Nephron progenitor cell (in vitro differentiated cells): ENCODE measurements around the gene NPB.

Experiments
- DNase-seq: peaks from one replicate; pipeline ENCODE4 v3.0.0; 2021
- H3K27ac Mint-ChIP-seq: 2 replicates; pipeline ENCODE4 v1.8.0; 2021; ENCODE audit warnings: mild to moderate bottlenecking, moderate library complexity, mixed read lengths
- H3K27me3 Mint-ChIP-seq: 2 replicates; pipeline ENCODE4 v1.8.0; 2021; ENCODE audit warnings: mild to moderate bottlenecking, low read depth, mixed read lengths; ENCODE audit not compliant: poor library complexity
- H3K36me3 Mint-ChIP-seq: 2 replicates; pipeline ENCODE4 v1.8.0; 2021; ENCODE audit warnings: low read depth, mixed read lengths
- H3K4me1 Mint-ChIP-seq: 2 replicates; pipeline ENCODE4 v1.8.0; 2021; ENCODE audit warnings: mixed read lengths
- H3K4me3 Mint-ChIP-seq: 2 replicates; pipeline ENCODE4 v1.8.0; 2021; ENCODE audit warnings: mild to moderate bottlenecking, moderate library complexity, mixed read lengths
- H3K9me3 Mint-ChIP-seq: 2 replicates; pipeline ENCODE4 v1.8.0; 2021; ENCODE audit warnings: mild to moderate bottlenecking, moderate library complexity, mixed read lengths
- TF ChIP-seq, protein P1 (sequence below): fragments of 200-600 bp; sonication (generic); IDR thresholded peaks from 2 replicates; pipeline ENCODE4 v1.5.0; 2021; ENCODE audit warnings: antibody characterized with exemption

The NPB gene

DNA sequence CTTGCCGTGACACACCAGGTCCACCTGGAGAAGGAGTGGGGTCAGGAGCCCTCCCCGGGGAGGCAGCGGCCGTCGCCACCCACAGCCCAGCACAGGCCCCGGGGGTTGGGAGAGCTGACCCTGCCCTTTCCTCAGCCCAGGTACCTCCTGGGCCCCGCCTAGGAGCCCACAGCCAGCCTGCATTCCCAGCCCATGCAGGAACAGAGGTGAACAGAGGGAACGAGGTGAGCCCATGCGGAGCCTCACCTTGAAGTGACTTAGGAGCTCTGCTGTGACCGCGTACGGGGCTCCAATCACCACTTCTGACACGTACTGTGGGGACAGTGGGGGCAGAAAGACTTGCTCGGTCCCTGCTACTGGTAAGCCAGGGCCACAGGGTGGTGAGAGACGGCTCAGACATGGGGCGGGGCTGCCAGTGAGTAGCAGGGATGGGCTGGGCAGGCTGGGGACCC, 3.4 kb downstream of the NPB start:
- H3K9me3 Mint-ChIP-seq, result no peaks in the 10 kb centered on the region
- H3K36me3 Mint-ChIP-seq, result peaks cover 9% of the 10 kb centered on the region
- H3K4me3 Mint-ChIP-seq, result no peak overlapping the region
- DNase-seq, result no peak
- TF ChIP-seq, protein P1, sequence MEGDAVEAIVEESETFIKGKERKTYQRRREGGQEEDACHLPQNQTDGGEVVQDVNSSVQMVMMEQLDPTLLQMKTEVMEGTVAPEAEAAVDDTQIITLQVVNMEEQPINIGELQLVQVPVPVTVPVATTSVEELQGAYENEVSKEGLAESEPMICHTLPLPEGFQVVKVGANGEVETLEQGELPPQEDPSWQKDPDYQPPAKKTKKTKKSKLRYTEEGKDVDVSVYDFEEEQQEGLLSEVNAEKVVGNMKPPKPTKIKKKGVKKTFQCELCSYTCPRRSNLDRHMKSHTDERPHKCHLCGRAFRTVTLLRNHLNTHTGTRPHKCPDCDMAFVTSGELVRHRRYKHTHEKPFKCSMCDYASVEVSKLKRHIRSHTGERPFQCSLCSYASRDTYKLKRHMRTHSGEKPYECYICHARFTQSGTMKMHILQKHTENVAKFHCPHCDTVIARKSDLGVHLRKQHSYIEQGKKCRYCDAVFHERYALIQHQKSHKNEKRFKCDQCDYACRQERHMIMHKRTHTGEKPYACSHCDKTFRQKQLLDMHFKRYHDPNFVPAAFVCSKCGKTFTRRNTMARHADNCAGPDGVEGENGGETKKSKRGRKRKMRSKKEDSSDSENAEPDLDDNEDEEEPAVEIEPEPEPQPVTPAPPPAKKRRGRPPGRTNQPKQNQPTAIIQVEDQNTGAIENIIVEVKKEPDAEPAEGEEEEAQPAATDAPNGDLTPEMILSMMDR, result no peak
- H3K27ac Mint-ChIP-seq, result no peak overlapping the region
- peaks cover 18% of the 10 kb centered on the region for H3K27me3 Mint-ChIP-seq
- peaks cover 14% of the 10 kb centered on the region for H3K4me1 Mint-ChIP-seq

DNA sequence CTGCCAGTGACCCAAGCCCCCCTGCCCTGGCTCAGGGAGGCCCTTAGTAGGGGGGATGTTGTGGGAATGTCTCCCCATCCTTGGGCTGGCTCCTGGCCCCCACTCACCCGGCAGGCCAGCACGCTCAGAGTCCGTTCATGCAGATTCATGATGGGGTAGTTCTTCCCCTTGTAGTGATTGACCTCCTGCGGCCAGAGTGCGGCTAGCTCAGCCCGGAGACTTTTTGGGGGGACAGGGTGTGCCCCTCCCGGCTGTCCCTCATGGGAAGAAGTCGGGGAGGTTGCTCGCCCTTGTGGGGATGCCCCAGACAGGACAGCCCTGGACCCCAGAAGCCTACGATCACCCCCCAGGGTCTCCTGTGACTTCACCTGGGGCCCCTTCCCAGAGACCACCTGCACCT, 4.0 kb downstream of the NPB start:
- Mint-ChIP-seq H3K4me3 (no peak overlapping the region), H3K4me1 (peaks cover 10% of the 10 kb centered on the region), H3K27ac (no peak overlapping the region), H3K9me3 (no peaks in the 10 kb centered on the region), H3K27me3 (peaks cover 13% of the 10 kb centered on the region), H3K36me3 (peaks cover 5% of the 10 kb centered on the region)
- TF ChIP-seq, protein P1, result no peak
- DNase-seq, result no peak

DNA sequence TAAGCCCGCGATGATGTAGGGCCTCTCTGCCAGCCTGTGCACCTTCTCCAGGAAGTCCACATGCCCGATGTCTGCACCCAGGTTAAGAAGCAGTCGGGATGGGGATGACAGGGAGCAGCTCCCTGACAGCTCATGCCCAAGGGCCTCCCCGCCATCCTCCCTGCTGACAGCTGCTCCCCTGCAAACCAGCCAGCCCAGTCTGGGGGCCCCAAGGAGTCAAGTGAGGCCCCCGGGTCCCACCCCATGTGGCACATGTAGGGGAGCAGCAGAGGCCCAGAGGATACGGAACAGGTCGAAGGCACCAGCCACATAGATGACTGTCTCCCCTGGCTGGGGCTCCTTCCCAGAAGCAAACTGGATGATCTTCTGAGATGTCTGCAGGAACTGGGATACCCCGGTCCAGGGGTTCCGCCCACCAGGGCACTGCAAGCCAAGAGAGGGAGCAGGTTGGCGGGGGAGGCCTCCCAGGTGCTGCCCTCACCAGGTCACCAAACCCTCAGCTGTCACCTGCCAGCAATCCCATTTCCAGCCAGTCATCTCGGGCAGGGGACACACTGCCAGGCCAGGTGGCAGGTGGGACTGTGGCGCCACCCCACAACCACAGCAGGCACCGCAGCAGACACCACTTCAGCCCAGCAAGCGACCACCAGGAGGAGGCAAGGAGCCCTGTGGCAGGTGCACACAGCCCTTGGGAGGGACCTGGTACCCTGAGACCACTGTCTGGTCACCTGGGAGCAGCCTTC, 4.6 kb downstream of the NPB start:
- Mint-ChIP-seq H3K36me3 (no peaks in the 10 kb centered on the region), H3K9me3 (no peaks in the 10 kb centered on the region), H3K4me1 (peaks cover 5% of the 10 kb centered on the region), H3K4me3 (no peak overlapping the region), H3K27me3 (peaks cover 7% of the 10 kb centered on the region), H3K27ac (no peak overlapping the region)
- no peak for DNase-seq
- TF ChIP-seq, protein P1, result no peak

DNA sequence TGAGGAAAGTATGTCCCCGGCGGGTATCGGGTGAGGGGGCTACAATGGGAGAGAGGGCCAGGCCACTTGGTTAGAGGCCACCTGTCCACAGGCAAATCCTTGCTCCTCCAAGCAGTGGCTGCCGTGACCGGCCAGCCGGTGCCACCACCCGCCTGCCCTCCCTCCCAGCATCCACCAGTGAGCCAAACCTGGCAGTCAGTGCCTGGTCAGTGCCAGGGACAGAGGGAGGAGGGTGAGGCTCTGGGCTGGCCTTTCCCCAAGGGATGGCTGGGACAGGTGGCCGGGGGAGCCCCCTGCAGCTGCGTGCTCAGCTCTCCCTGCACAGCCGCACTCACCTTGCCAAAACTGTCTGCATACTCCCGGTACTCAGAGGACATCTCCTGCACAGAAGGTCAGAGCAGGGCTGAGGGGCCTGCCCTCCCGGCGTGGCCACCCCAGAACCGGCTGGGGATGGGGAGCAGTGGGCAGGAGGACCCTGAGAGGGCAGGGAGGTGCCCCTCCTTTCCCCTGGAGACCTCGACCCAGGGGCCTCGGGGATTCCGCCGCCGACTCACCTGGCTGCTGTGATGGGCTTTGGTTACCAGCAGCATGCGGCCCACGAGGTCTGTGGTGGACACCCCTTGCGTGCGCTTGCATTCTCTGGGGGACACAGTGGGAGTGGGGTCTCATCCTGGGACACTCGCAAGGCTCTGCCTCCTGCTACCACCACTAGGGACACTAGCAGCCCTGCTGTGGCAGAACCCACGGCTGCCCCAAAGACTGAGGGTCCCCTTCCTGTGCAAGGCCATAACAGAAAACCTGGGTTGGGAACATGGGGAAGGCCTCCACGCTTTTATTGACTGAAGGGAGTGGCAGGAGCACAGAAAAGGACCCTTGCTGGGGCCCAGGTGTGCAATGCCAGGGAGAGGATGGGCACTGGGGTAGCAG, 5.4 kb downstream of the NPB start:
- DNase-seq, result no peak
- H3K9me3 Mint-ChIP-seq, result no peaks in the 10 kb centered on the region
- peaks cover 8% of the 10 kb centered on the region for H3K27me3 Mint-ChIP-seq
- no peak overlapping the region for H3K27ac Mint-ChIP-seq
- no peaks in the 10 kb centered on the region for H3K36me3 Mint-ChIP-seq
- TF ChIP-seq, protein P1, result no peak
- H3K4me1 Mint-ChIP-seq, result peaks cover 5% of the 10 kb centered on the region
- H3K4me3 Mint-ChIP-seq, result no peak overlapping the region

DNA sequence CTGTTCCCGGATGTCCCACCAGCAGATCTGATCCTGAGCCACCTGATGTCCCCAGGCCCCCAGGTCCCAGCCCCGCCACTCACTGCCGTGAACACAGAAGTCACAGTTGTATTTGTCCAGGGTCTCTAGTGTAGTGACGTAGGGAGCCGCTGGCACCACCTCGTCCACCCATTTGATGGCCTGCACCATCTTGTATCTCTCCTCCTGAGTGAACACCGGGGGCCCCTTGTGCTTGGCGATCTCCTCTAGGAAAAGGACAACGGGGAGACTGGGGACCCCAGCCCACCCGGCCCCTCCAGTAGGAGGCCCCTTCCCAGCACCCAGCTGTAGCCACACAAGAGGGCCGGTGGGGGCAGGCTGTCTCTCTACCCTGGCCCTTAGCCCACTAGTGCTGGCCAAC, 6.8 kb downstream of the NPB start:
- no peak overlapping the region for H3K4me3 Mint-ChIP-seq
- H3K4me1 Mint-ChIP-seq, result peaks cover 5% of the 10 kb centered on the region
- H3K36me3 Mint-ChIP-seq, result peaks cover 10% of the 10 kb centered on the region
- no peak overlapping the region for H3K27ac Mint-ChIP-seq
- H3K27me3 Mint-ChIP-seq, result peaks cover 3% of the 10 kb centered on the region
- TF ChIP-seq, protein P1, result no peak
- no peak for DNase-seq
- H3K9me3 Mint-ChIP-seq, result no peaks in the 10 kb centered on the region
